ENCODE data around the gene NLRP9.
"Not testable (repeated sequence)": the region's sequence is repeated elsewhere in the genome, so short reads cannot be mapped to it uniquely, and the experiment has no call there.

The NLRP9 gene

GRCh38 chr19:55738302-55738701 is at the start of gene NLRP9:
Gene NLRP9, minus strand, starts transcription at chr19:55738402. Its CDS starts 28 bp downstream, at chr19:55738374.
- no peak for DNase-seq (ENCODE audit: low read depth in 1 of 2, low spot score in 1 of 2)

GRCh38 chr19:55781112-55781511 is 42.9 kb upstream of the NLRP9 start:
- DNase-seq (ENCODE audit: low read depth in 1 of 2, low spot score in 1 of 2) = no peak

GRCh38 chr19:55778331-55778730 is 40.1 kb upstream of the NLRP9 start:
- no peak for DNase-seq (ENCODE audit: low read depth in 1 of 2, low spot score in 1 of 2)

GRCh38 chr19:55777528-55777927 is 39.3 kb upstream of the NLRP9 start:
- no peak for DNase-seq (ENCODE audit: low read depth in 1 of 2, low spot score in 1 of 2)

GRCh38 chr19:55769632-55770031 is 31.4 kb upstream of the NLRP9 start:
- not testable (repeated sequence) for DNase-seq (ENCODE audit: low read depth in 1 of 2, low spot score in 1 of 2)

GRCh38 chr19:55768818-55769217 is 30.6 kb upstream of the NLRP9 start, which contains the start of gene RFPL4AL1:
Gene RFPL4AL1, plus strand, starts transcription at chr19:55769118. Its CDS starts 2,687 bp downstream, at chr19:55771805.
- not testable (repeated sequence) for DNase-seq (ENCODE audit: low read depth in 1 of 2, low spot score in 1 of 2)

GRCh38 chr19:55766466-55766865 is 28.3 kb upstream of the NLRP9 start:
- no peak for DNase-seq (ENCODE audit: low read depth in 1 of 2, low spot score in 1 of 2)

GRCh38 chr19:55758797-55759196 is 20.6 kb upstream of the NLRP9 start, which contains the start of gene RFPL4A:
Gene RFPL4A, plus strand, starts transcription at chr19:55759097. Its CDS starts 2,704 bp downstream, at chr19:55761801.
- not testable (repeated sequence) for DNase-seq (ENCODE audit: low read depth in 1 of 2, low spot score in 1 of 2)

- DNase-seq (ENCODE audit: low read depth in 1 of 2, low spot score in 1 of 2) = not testable (repeated sequence)
Observed at GRCh38 chr19:55756808-55757207, 18.6 kb upstream of the NLRP9 start.

- DNase-seq (ENCODE audit: low read depth in 1 of 2, low spot score in 1 of 2) = no peak
Observed at GRCh38 chr19:55753401-55753800, 15.2 kb upstream of the NLRP9 start.

- DNase-seq (ENCODE audit: low read depth in 1 of 2, low spot score in 1 of 2) = no peak
Observed at GRCh38 chr19:55750715-55751114, 12.5 kb upstream of the NLRP9 start.

GRCh38 chr19:55730378-55730777 is 7.8 kb downstream of the NLRP9 start:
- DNase-seq (ENCODE audit: low read depth in 1 of 2, low spot score in 1 of 2) = not testable (repeated sequence)

GRCh38 chr19:55723491-55723890 is 14.7 kb downstream of the NLRP9 start:
- DNase-seq (ENCODE audit: low read depth in 1 of 2, low spot score in 1 of 2) = no peak

- DNase-seq (ENCODE audit: low read depth in 1 of 2, low spot score in 1 of 2) = no peak
Observed at GRCh38 chr19:55720801-55721200, 17.4 kb downstream of the NLRP9 start.

- no peak for DNase-seq (ENCODE audit: low read depth in 1 of 2, low spot score in 1 of 2)
Observed at GRCh38 chr19:55720214-55720746, 17.9 kb downstream of the NLRP9 start.

GRCh38 chr19:55717879-55718711 is 20.1 kb downstream of the NLRP9 start:
- not testable (repeated sequence) for DNase-seq (ENCODE audit: low read depth in 1 of 2, low spot score in 1 of 2)

- no peak for DNase-seq (ENCODE audit: low read depth in 1 of 2, low spot score in 1 of 2)
Observed at GRCh38 chr19:55717251-55717650, 21.0 kb downstream of the NLRP9 start.

GRCh38 chr19:55716531-55716930 is 21.7 kb downstream of the NLRP9 start:
- DNase-seq (ENCODE audit: low read depth in 1 of 2, low spot score in 1 of 2) = no peak

GRCh38 chr19:55712804-55713631 is 25.2 kb downstream of the NLRP9 start:
- no peak for DNase-seq (ENCODE audit: low read depth in 1 of 2, low spot score in 1 of 2)

GRCh38 chr19:55711719-55712118 is 26.5 kb downstream of the NLRP9 start:
- no peak for DNase-seq (ENCODE audit: low read depth in 1 of 2, low spot score in 1 of 2)

- no peak for DNase-seq (ENCODE audit: low read depth in 1 of 2, low spot score in 1 of 2)
Observed at GRCh38 chr19:55705972-55706371, 32.2 kb downstream of the NLRP9 start.
